ENCODE results near the gene KMT2A.

Gene KMT2A

GRCh38 chr11:118485273-118485672 is 49.0 kb downstream of the KMT2A start:
- peak; percentile 4 for DNase-seq (ENCODE audit: low read depth)
- H3K4me3 ChIP-seq (replicated peaks; ENCODE audit: low read depth, low read length) = no peak overlapping the region
- TF ChIP-seq CTCF (IDR thresholded peaks at IDR 0.05; ENCODE audit: low read length, missing control alignments) = peak; percentile 17

- H3K4me3 ChIP-seq (replicated peaks; ENCODE audit: low read depth, low read length) = no peak overlapping the region
- TF ChIP-seq CTCF (IDR thresholded peaks at IDR 0.05; ENCODE audit: low read length, missing control alignments) = peak; percentile 86
- DNase-seq (ENCODE audit: low read depth) = peak; percentile 88
These were observed 52.3 kb downstream of the KMT2A start for GRCh38 chr11:118488480-118489109.

GRCh38 chr11:118491041-118491440 is 54.7 kb downstream of the KMT2A start:
- no peak for TF ChIP-seq CTCF (IDR thresholded peaks at IDR 0.05; ENCODE audit: low read length, missing control alignments)
- DNase-seq (ENCODE audit: low read depth) = no peak

GRCh38 chr11:118497831-118498230 is 61.5 kb downstream of the KMT2A start:
- TF ChIP-seq CTCF (IDR thresholded peaks at IDR 0.05; ENCODE audit: low read length, missing control alignments) = no peak
- DNase-seq (ENCODE audit: low read depth) = peak; percentile 36
- H3K4me3 ChIP-seq (replicated peaks; ENCODE audit: low read depth, low read length) = no peak overlapping the region

More at GRCh38 chr11:118491041-118491440, 54.7 kb downstream of the KMT2A start:
- H3K4me3 ChIP-seq (replicated peaks; ENCODE audit: low read depth, low read length) = no peak overlapping the region

- no peak for TF ChIP-seq CTCF (IDR thresholded peaks at IDR 0.05; ENCODE audit: low read length, missing control alignments)
- DNase-seq (ENCODE audit: low read depth) = no peak
- H3K4me3 ChIP-seq (replicated peaks; ENCODE audit: low read depth, low read length) = no peak overlapping the region
These were observed 66.9 kb downstream of the KMT2A start for GRCh38 chr11:118503216-118503615.

GRCh38 chr11:118511601-118512000 is 75.3 kb downstream of the KMT2A start:
- H3K4me3 ChIP-seq (replicated peaks; ENCODE audit: low read depth, low read length) = no peak overlapping the region
- TF ChIP-seq CTCF (IDR thresholded peaks at IDR 0.05; ENCODE audit: low read length, missing control alignments) = no peak
- no peak for DNase-seq (ENCODE audit: low read depth)

- TF ChIP-seq CTCF (IDR thresholded peaks at IDR 0.05; ENCODE audit: low read length, missing control alignments) = no peak
- no peak for DNase-seq (ENCODE audit: low read depth)
- H3K4me3 ChIP-seq (replicated peaks; ENCODE audit: low read depth, low read length) = no peak overlapping the region
These were observed 77.8 kb downstream of the KMT2A start for GRCh38 chr11:118514103-118514502.
